HepG2 (cell line): ENCODE data around the gene KIAA1958. TPM values are rescaled to one million over a fixed set of nuclear protein-coding genes. Genes with fewer than 3 reads are reported as not detected.

Experiments used
- ATAC-seq: fragments of 200-7000 bp; cut with Tn5 transposase; 3 replicates; pipeline ENCODE4 v1.9.1; 2020; ENCODE audit warnings: mild to moderate bottlenecking, moderate library complexity
- BruUV-seq: library from RNA; stranded (reverse); fragments of 400-500 nt; replicated peaks from 2 replicates; lab custom pipeline; 2021; lab: Mats Ljungman, UMichigan
- CTCF ChIA-PET: fragments of 300-600 bp; formaldehyde crosslinking; extraction: SDS; loops from one replicate; lab custom pipeline; 2021; ENCODE audit warnings: low total read pairs, inconsistent platforms, low intra/inter-chr PET ratio; lab: Yijun Ruan, JAX
- POLR2A ChIA-PET: fragments of 350-600 bp; sonication (Branson Sonifier 250); formaldehyde crosslinking; loops from one replicate; lab custom pipeline; 2020; ENCODE audit warnings: antibody characterized with exemption, inconsistent platforms; lab: Yijun Ruan, JAX
- DNase-seq: peaks from one replicate; pipeline ENCODE4 v3.0.0-alpha.2; 2015; ENCODE audit warnings: low spot score
- FAIRE-seq: peaks from 3 replicates; lab custom pipeline; 2011; peaks lifted over from hg19 to GRCh38; lab: Jason Lieb, UNC
- H2AFZ ChIP-seq: one replicate; pipeline ENCODE4 v1.6.1; 2011; ENCODE audit warnings: low read length, inconsistent platforms
- H3K27ac ChIP-seq: fragments of 300-600 bp; 3 replicates; pipeline ENCODE4 v1.8.0; 2011; ENCODE audit warnings: mixed run types, mild to moderate bottlenecking, mixed read lengths, low read length, inconsistent platforms; ENCODE audit not compliant: insufficient read depth; ENCODE audit errors: extremely low read length
- H3K27me3 ChIP-seq, 2 experiments: fragments of 200-600 bp in 1 of 2; 2 replicates in 1 of 2; 3 replicates in 1 of 2; pipeline versions ENCODE4 v1.6.0 to v1.8.0; 2011; ENCODE audit warnings: low read length in 2 of 2, mild to moderate bottlenecking in 2 of 2, moderate library complexity in 2 of 2, inconsistent platforms in 1 of 2; ENCODE audit not compliant: insufficient read depth in 2 of 2, control insufficient read depth in 1 of 2
- H3K36me3 ChIP-seq, 2 experiments: fragments of 200-600 bp in 1 of 2; replicated peaks in 1 of 2; 2 replicates in 1 of 2; 3 replicates in 1 of 2; pipeline versions ENCODE4 v1.5.1 to v1.8.0; 2011; ENCODE audit warnings: low read length in 2 of 2, inconsistent platforms in 1 of 2; ENCODE audit not compliant: insufficient read depth in 2 of 2, control insufficient read depth in 1 of 2
- H3K4me1 ChIP-seq: 2 replicates; pipeline ENCODE4 v1.5.1; 2012; ENCODE audit warnings: low read length, inconsistent platforms; ENCODE audit not compliant: insufficient read depth
- H3K4me2 ChIP-seq: 2 replicates; pipeline ENCODE4 v1.6.0; 2011; ENCODE audit warnings: low read depth, low read length, inconsistent platforms
- H3K4me3 ChIP-seq, 3 experiments: fragments of 200-600 bp in 1 of 3; sonication (generic), shearing (Covaris generic) in 1 of 3; replicated peaks in 1 of 3; 2 replicates each; pipeline ENCODE4 v1.5.1; 2011 to 2016; ENCODE audit warnings: low read length in 3 of 3, inconsistent platforms in 2 of 3, low read depth in 2 of 3, mild to moderate bottlenecking in 2 of 3, control low read depth in 1 of 3, mixed read lengths in 1 of 3; ENCODE audit not compliant: insufficient read depth in 1 of 3
- H3K79me2 ChIP-seq: one replicate; pipeline ENCODE4 v1.6.1; 2011; ENCODE audit warnings: low read length, inconsistent platforms; ENCODE audit not compliant: insufficient read depth
- H3K9ac ChIP-seq: 2 replicates; pipeline ENCODE4 v1.6.0; 2011; ENCODE audit warnings: mild to moderate bottlenecking, low read depth, low read length, inconsistent platforms; ENCODE audit not compliant: insufficient read depth
- H3K9me3 ChIP-seq: 2 replicates; pipeline ENCODE4 v1.5.1; 2012; ENCODE audit warnings: mild to moderate bottlenecking, low read length
- H4K20me1 ChIP-seq: 2 replicates; pipeline ENCODE4 v1.6.0; 2011; ENCODE audit warnings: inconsistent platforms, mild to moderate bottlenecking, low read length, moderate library complexity; ENCODE audit not compliant: insufficient read depth
- CEBPB ChIP-seq: IDR thresholded peaks from 2 replicates; pipeline ENCODE4 v1.6.1; 2011; ENCODE audit warnings: low read depth, low read length, improper control_type of control experiment, borderline replicate concordance
- NONO ChIP-seq, 2 experiments: fragments of 450-650 bp in 1 of 2; sonication (generic) in 1 of 2; formaldehyde crosslinking in 1 of 2; IDR thresholded peaks in 1 of 2; conservative IDR thresholded peaks in 1 of 2; 2 replicates each; pipeline versions ENCODE4 v1.6.1 to v1.8.0; 2017 to 2022; ENCODE audit warnings: mild to moderate bottlenecking in 1 of 2, missing genetic modification reagents in 1 of 2, moderate library complexity in 1 of 2
- SMAD1 ChIP-seq: sonication (generic); formaldehyde crosslinking; IDR thresholded peaks from 2 replicates; pipeline ENCODE4 v1.4.0; 2020; ENCODE audit warnings: missing genetic modification reagents, low read depth, mild to moderate bottlenecking, borderline replicate concordance
- ZBTB1 ChIP-seq: sonication (generic); formaldehyde crosslinking; IDR thresholded peaks from 2 replicates; pipeline ENCODE4 v1.4.0; 2020; ENCODE audit warnings: missing genetic modification reagents, borderline replicate concordance
- ZFP36L2 ChIP-seq: sonication (generic); formaldehyde crosslinking; IDR thresholded peaks from 2 replicates; pipeline ENCODE4 v1.4.0; 2020; ENCODE audit warnings: missing genetic modification reagents
- ZNF343 ChIP-seq: sonication (generic); formaldehyde crosslinking; IDR thresholded peaks from 2 replicates; pipeline ENCODE4 v1.4.0; 2020; ENCODE audit warnings: mild to moderate bottlenecking, missing genetic modification reagents
- WGBS: methylation state at CpG from one replicate; pipeline ENCODE4 v1.1.6; 2017; ENCODE audit warnings: low lambda C conversion rate; 5-methylcytosine and 5-hydroxymethylcytosine counted together
- in situ Hi-C: cut with HindIII; loops from 2 replicates; pipeline ENCODE4 v1.10.0; 2017; ENCODE audit warnings: low pct_unique_long_range_greater_than_20kb; ENCODE audit not compliant: extremely low pct_ligation_motif_present
- intact Hi-C: fragments of 100-400 bp; cut with micrococcal nuclease; formaldehyde crosslinking; loops from one replicate; pipeline ENCODE4 v1.10.0; 2022; ENCODE audit not compliant: unreplicated experiment
- polyA plus RNA-seq, 8 experiments: library from polyadenylated mRNA; depleted of rRNA in 3 of 8; stranded (reverse) in 7 of 8; unstranded in 1 of 8; fragments of >200 nt; fragmentation: Illumina TruSeq in 4 of 8; extraction: Trizol in 4 of 8; gene quantifications; 2 replicates each; pipeline versions ENCODE4 v1.2.1 to v1.2.3, GENCODE V29; 2011 to 2016; ENCODE audit warnings: low read depth in 4 of 8, missing spikeins in 1 of 8, mixed read lengths in 1 of 8; ENCODE audit not compliant: insufficient read depth in 1 of 8
- total RNA-seq, 5 experiments: library from RNA; depleted of rRNA; stranded (reverse); fragments of >200 nt; fragmentation: Illumina TruSeq; extraction: Trizol; gene quantifications; 2 replicates each; pipeline ENCODE4 v1.2.3, GENCODE V29; 2016; ENCODE audit warnings: low read depth in 1 of 5

The KIAA1958 gene
- total and polyA plus RNA-seq, 2 of the 13 experiments (the other 11 are each of a cell fraction or from before 2014, with no cell fraction given), result 8.5 to 10.3 TPM

DNA sequence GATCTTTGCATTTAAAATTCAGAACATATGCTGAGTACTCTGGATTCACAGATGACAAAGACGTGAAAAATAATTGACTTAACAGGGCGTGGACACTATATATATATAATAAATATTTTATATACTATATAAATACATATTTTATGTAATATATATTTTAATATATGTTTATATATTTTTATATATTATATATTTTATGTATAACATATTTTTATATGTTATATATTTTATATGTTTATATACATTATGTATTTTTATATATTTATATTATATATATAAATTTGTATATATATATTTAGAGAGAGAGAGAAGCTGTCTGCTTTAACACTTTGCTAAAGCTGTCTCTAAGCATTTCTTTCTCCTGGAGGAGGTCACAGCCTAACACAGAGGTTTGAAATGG lies 118.2 kb downstream of the KIAA1958 start (continued):
- TF ChIP-seq ZNF343 (CRISPR knock-in tag) (no peak), ZFP36L2 (no peak)

DNA sequence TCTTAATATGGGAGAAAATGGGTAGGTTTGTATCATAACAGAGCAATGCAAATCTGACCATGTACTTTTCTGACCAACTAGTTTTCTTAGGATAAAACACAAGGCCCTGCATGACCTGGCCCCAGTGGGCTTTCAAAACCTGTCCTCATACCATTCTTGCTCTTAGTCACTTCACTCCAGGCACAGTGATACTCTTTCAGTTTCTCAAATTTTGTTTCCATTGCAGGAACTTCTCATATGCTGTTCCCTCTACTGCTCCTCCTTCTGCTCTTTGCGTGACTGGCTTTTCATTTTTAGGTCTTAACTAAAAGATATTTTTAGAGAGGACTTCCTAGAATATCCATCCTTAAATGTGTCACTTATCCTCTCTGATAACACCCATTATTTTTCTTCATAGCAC lies 118.9 kb downstream of the KIAA1958 start:
- Histone ChIP-seq H3K4me1 (no peaks in the 10 kb centered on the region), H2AFZ (no peak overlapping the region), H3K4me2 (no peak overlapping the region), H3K9me3 (no peaks in the 10 kb centered on the region), H3K36me3 (peaks cover 0 to 6% of the 10 kb centered on the region in 2 experiments; a peak in 1 of 5 replicates), H3K9ac (no peak overlapping the region), H3K27ac (no peak overlapping the region), H3K79me2 (peaks cover 4% of the 10 kb centered on the region), H3K4me3 (no peak overlapping the region), H3K27me3 (no peaks in the 10 kb centered on the region), H4K20me1 (no peaks in the 10 kb centered on the region; the same call in 1 of the 2 replicates)
- DNase-seq (no peak), ATAC-seq (no peak), FAIRE-seq (no peak)
- in situ Hi-C loops (no loop called here), intact Hi-C loops (no loop called here)
- WGBS, result 93% methylated on average over 1 of the region's 1 CpG
- ChIA-PET POLR2A (no interaction called here), CTCF (no interaction called here)
- no TSS peak for BruUV-seq
- no peak for TF ChIP-seq SMAD1 (CRISPR knock-in tag)
- TF ChIP-seq ZBTB1 (CRISPR knock-in tag), result no peak
- no peak for TF ChIP-seq CEBPB
- no peak for TF ChIP-seq NONO (IDR thresholded peaks at IDR 0.05)
- no peak for TF ChIP-seq NONO (CRISPR knock-in tag; conservative IDR thresholded peaks at IDR 0.05)
